Activated CD4-positive, alpha-beta T cell treated with anti-CD3 and anti-CD28 coated beads, Interleukin-2, Interleukin-4, amounts not matched to agents 100 ng/mL and 50 ng/mL, durations not matched to agents 16 hours and 8 hours (primary cell): Measurements from ENCODE around the gene CLDN18.
A peak's percentile ranks its signal among the peaks of the same experiment; 100 is the strongest.

Experiments
- DNase-seq: peaks from one replicate; pipeline ENCODE4 v3.0.0-alpha.2; 2020; ENCODE audit warnings: low spot score

The CLDN18 gene

GRCh38 chr3:138025553-138025952 is 15.6 kb downstream of the CLDN18 start:
- DNase-seq, result no peak

- DNase-seq, result no peak
Measured at GRCh38 chr3:138027821-138028220, 17.9 kb downstream of the CLDN18 start.

GRCh38 chr3:138030734-138031280 is 20.8 kb downstream of the CLDN18 start:
- no peak for DNase-seq

- no peak for DNase-seq
Measured at GRCh38 chr3:138031536-138031935, 21.6 kb downstream of the CLDN18 start.

- no peak for DNase-seq
Measured at GRCh38 chr3:138032567-138032966, 22.6 kb downstream of the CLDN18 start.

GRCh38 chr3:138033202-138033691 is 23.3 kb downstream of the CLDN18 start:
- no peak for DNase-seq

GRCh38 chr3:138034918-138035317 is 25.0 kb downstream of the CLDN18 start:
- DNase-seq, result no peak

- no peak for DNase-seq
Measured at GRCh38 chr3:138036572-138036971, 26.6 kb downstream of the CLDN18 start.

GRCh38 chr3:138038725-138039462 is 28.9 kb downstream of the CLDN18 start:
- no peak for DNase-seq

- DNase-seq, result no peak
Measured at GRCh38 chr3:138042043-138042442, 32.1 kb downstream of the CLDN18 start.

GRCh38 chr3:138043266-138044029 is 33.5 kb downstream of the CLDN18 start:
- DNase-seq, result no peak

- DNase-seq, result no peak
Measured at GRCh38 chr3:138046085-138046484, 36.1 kb downstream of the CLDN18 start.

GRCh38 chr3:138046955-138047354 is 37.0 kb downstream of the CLDN18 start:
- peak; percentile 12 for DNase-seq

GRCh38 chr3:138047596-138048158 is 37.7 kb downstream of the CLDN18 start:
- DNase-seq, result no peak

GRCh38 chr3:138049157-138049919 is 39.4 kb downstream of the CLDN18 start:
- DNase-seq, result no peak

GRCh38 chr3:138051947-138052802 is 42.2 kb downstream of the CLDN18 start:
- peak; percentile 19 for DNase-seq

- no peak for DNase-seq
Measured at GRCh38 chr3:138054057-138054456, 44.1 kb downstream of the CLDN18 start.

GRCh38 chr3:138057384-138057783 is 47.4 kb downstream of the CLDN18 start:
- no peak for DNase-seq

GRCh38 chr3:138059261-138059660 is 49.3 kb downstream of the CLDN18 start:
- no peak for DNase-seq

GRCh38 chr3:138060792-138061191 is 50.8 kb downstream of the CLDN18 start:
- no peak for DNase-seq

GRCh38 chr3:138062037-138062436 is 52.1 kb downstream of the CLDN18 start:
- DNase-seq, result no peak
